GM18526 (cell line): Measurements from ENCODE around the gene FKBP8.

Experiments
- POLR2A ChIP-seq: IDR thresholded peaks from 3 replicates; pipeline ENCODE4 v1.6.1; 2011; ENCODE audit not compliant: insufficient read length; ENCODE audit errors: extremely low read depth

FKBP8 gene

DNA sequence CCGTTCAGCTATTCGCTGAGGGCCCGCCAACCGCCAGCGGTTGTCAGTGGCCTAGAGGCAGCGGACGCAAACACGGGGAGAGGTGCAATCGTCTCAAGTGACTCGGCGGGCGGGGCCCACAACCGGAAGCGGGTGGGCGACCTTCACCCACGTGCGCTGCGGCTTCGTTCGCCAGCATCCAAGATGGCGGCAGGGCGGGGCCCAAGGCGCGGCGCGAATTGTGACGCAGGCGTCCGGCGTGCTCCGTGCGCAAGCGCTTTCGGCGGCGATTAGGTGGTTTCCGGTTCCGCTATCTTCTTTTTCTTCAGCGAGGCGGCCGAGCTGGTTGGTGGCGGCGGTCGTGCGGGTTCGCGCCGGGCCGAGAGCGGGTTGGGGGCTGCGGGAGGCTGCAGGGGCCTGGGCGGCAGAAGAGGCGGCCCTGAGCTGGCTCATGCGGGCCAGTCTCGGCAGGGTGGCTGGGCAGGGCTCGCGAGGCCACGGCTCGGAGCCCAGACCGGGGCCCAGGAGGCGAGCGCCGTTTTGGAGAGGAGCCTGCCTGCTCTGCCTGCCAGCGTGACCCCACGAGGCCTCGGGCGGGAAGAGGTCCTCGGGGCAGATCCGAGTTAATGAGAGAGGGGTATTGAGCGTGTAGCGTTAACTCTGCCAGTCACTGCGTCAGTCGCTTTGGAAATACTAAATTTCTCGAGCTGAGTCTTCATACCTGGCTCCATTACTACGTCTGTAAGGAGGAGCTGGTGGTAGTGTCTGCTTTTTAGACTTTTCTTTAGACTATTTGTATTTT is 28.4 kb upstream of the FKBP8 start, which contains the start of gene UBA52:
Gene UBA52 (plus strand): TSS at position 294 of the 781 bp plus-strand sequence. CDS start 1,444 bp downstream, outside the sequence.
- TF ChIP-seq POLR2A: peak; percentile 98

DNA sequence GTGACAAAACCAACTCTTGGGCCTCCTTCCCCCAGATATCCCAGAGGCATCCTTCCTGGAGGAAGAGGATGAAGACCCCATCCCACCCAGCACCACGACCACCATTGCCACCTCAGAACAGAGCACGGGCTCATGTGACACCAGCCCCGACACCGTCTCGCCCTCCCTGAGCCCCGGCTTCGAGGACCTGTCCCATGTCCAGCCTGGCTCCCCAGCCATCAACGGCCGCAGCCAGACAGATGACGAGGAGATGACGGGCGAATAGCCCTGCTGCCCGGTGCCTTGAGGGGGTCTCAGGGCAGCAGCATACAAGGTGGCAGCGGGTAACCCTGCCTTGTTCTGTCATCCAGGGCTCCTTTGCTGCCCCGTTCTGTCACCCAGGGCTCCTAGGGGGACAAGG is 25.0 kb upstream of the FKBP8 start:
- TF ChIP-seq POLR2A: no peak

DNA sequence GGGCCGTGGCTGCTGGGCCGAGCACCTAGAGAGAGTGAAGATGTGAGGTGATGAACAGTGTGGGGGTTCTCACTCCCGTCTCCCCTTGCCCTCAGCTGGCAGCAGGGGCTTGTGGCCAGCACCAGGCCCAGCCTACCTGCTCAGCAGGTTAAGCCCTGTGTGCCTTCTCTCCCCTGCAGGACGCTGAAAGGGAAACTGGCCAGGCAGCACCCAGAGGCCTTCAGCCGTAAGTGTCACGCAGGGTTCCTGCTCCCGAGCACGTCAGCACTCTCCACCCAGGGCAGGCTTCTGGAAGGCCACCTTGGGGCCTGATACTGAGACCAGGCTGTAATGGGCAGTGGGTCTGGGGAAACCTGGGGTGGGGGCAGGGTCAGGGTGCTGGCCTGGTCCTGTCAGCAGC is 23.6 kb upstream of the FKBP8 start:
- TF ChIP-seq POLR2A: no peak

DNA sequence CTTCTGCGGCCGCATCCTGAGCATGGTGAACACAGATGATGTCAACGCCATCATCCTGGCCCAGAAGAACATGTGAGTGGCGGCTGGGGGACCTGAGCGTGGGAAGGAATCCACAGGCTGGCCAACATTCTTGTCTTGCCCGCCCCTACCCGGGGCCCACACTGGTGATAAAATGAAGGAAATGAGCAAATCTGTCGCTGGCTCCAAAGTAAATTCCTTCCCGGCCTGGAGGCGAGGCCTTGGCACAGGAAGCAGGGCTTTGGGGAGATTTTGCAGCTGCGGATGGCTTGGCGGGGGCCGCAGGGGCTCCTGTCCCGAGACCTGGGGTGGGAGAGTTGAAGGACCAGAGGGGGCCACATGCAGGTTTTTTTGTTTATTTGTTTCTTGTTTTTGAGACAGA is 18.7 kb upstream of the FKBP8 start:
- no peak for TF ChIP-seq POLR2A

DNA sequence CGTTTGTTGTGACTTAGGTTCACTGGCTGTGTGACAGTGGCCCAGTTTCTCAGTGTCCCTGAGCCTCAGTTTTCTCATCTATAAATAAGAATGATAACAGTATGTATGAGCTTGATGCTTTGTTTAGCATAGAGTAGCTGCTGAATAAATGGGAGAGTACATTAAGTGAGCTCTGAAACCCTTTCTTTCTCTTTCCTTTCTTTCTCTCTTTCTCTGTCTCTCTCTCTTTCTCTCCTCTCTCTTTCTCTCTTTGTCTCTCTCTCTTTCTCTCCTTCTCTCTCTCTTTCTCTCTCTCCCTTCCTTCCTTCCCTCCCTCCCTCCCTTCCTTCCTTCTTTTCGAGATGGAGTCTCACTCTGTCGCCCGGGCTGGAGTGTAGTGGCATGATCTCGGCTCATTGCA is 16.3 kb upstream of the FKBP8 start:
- no peak for TF ChIP-seq POLR2A

DNA sequence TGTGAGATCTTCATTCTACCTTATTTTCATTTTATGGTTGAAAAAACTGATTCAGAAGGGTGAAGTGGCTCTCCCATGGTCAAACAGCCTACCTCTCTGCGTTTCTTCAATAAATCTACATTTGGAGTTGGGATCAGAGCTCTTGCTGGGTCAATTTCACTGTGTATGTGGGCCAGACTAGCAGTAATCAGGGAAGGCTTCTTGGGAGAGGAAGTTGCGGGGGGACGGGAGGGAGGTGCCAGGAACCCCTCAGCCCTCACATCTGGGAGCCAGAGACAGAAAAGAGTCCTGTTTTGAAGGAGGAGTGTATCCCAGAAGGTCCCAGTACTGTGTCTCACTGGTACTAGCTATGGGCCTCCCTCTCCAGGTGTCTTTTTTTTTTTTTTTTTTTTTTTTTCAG is 15.2 kb upstream of the FKBP8 start:
- no peak for TF ChIP-seq POLR2A

DNA sequence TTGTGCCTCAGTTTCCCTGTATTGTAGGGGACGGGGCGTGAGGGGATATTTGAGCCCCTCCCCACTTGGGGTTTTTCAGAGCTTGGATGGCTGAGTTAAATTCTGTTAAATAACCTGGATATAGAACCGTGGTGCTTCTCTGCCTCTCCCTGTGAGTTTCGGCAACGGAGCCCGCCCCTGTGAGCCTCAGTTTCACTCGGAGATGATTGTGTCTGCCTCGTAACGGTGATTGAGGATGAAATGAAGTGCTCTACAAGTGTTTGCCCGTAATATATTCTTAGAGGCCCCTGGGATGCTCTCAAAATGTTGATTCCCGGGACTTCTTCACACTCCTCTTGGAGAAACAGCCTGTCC is 14.8 kb upstream of the FKBP8 start:
- TF ChIP-seq POLR2A: no peak

DNA sequence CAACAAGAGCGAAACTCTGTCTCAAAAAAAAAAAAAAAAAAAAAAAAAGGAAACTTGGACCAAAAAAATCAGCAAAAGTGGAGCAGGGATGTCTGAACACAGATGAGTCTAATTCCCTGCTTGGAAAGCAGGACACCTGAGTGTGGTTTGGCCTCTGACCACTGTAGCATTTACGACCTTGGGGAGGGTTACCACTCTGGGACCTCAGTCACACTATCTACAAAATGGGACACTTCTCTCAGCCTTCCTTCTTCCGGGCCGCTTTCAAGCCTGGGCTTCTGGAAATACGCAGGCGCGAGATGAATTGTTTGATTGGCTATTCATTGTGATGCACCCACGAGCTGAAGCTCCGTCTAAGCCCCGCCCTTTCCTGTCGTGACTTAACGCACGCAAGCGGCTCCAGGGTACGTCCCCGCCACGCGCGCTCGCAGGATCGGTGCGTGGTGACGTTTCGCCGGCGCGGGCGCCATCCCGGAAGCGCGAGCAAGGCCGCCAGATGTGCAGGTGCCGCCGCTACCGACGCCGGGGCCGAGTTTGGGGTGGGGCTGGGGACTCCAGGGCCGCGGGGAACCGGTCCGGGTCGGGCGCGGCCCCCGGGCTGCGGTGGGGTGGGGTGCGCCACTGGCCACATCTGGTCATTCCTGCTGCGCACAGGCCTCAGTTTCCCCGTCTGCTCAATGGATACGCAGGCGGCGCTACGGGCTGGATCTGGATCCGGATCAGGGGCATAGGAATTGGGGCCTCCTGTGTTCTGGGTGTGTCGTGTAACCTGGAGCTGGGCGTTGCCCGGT is 14.2 kb upstream of the FKBP8 start, which contains the start of gene KXD1:
Gene KXD1 (plus strand): TSS at position 460 of the 791 bp plus-strand sequence. CDS start 4,187 bp downstream, outside the sequence.
- peak; percentile 83 for TF ChIP-seq POLR2A

DNA sequence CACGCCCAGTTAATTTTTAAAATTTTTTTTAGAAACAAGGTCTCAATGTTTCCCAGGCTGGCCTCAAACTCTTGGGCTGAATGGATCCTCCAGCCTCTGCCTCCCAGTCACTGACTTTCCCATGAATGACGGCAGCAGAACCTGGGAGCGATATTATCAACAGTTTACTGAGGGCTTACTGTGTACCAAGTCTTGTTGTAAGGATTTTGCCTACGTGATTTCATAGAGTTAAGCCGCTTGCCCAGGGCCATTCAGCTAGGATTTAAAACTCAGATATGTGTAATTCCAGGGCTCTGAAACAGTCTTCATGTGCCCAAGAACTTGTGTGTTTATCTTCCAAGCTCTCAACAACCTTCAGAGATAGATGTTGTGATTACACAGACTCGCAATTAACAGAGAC is 8.3 kb upstream of the FKBP8 start:
- no peak for TF ChIP-seq POLR2A

DNA sequence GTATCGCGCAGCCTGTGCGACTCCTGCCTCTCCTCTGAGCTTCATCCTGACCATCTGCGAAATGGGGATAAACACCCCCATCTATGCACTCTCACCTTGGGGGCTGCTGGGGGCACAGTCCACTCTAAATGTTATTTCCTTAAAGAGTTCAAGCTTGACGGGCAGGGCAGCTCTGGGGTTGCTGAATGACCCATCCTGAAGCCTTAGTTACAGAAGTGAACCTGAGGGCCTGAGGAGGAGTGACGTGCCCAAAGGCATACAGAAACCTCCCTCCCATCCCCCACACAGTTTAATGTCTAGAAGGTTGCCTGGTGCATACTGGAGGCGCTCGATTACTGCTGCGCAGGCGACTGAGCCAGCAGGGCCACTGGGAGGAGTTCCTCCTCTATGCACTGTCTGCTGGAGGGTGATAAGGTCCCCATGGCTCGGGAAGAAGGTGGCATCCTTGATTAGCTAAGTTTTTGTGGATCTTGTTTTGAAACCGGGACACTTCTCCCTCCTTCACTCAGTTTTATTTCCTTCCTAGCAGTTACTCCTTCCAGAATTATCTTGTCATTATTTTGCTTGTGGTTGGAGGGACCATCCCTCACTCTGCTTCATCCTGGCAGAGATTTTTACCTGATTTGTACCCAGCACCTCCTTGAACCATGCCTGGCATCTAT is 572 bp upstream of the FKBP8 start:
- TF ChIP-seq POLR2A: no peak

DNA sequence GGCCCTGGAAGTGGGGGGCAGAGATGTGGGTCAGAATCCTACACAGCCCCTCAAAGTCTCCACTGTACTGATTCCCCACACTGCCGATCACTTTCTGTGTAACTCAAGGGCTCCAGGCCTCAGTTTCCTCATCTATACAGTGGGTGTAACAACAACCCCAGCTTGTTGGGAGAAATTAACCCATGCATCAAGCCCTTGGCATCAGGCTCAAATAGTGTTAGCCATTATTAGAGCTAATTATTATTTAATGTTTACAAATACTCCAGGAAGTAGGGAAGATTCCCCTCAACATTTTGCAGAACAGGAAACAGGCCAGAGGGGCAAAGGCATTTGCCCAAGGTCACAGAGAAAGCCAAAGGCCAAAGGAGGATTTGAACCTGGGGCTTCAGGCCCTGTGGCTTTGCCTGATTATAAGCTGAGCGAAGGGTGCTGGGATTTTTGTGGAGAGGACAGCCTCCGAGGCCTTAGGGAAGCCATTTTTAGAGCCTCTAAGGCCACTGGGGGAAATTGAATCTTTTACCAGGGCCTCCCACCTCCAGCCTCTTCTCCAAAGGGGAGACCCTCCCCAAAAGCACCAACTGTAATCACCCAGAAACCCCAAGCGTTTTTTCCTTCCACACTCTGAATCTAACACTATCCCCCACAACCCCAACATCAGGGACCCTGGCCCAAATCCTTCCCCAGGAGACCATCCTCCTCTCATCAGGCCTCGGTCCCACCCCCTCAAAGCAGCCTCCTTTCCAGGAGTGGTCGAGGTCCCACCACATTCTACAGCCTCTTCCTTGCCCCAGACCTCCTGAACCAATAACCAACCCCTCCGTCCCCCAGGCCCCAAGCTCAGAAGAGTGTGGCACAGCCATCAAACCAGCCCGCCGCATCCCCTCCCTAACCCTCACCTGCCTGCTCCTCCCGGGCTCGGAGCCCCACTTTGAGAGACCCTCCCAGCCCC is 1.1 kb downstream of the FKBP8 start:
- TF ChIP-seq POLR2A: no peak

DNA sequence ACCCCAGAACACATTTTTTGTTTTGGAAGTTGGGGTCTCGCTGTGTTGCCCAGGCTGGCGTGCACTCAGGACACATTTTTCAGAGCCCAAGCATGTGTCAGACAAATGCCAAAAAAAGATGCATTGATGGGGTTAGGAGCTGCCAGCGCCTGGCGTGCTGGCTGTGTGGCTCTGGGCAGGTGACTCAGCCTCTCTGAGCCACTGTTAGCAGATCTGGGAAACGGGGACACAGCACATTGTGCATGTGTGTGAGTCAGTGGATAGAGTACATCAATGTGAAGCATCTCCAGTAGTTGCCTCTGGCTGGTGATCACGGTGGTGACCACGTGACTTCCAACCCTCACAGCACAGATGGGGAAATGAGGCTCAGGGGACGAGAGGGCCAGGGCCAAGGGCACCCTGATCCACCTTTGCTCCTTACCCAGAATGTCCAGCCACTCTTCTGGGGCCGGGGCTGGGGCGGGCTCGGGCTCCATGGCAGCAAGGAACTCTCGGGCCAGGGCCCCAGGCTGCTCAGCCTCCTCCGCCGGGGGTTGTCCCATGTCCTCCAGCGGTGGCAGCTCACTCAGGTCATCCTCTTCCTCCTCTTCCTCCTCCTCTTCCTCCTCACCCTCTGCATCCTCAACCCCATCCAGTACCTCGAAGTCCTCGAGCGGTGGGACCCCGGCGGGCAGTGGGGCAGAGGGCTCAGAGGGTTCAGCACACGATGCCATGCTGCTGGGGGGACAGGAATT is 1.9 kb downstream of the FKBP8 start:
- no peak for TF ChIP-seq POLR2A

DNA sequence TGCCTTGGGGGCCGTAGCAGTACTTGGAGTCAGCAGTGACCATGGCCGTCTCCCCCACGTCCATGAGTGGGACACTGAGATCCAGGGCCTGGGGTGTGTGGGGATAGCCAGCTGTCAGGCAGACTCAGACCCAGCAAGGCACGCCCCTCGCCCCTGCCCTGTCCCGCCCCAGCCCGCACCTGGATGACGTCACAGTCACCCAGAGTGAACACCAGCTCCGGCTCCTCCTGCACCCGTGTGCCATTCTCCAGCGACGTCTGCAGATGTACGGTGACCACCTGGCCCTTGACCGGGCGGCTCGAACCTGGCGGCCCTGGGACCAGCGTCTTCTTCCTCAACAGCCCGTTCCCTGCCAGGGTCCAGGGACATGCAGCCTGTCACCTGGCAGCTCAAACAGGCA is 4.0 kb downstream of the FKBP8 start:
- no peak for TF ChIP-seq POLR2A

DNA sequence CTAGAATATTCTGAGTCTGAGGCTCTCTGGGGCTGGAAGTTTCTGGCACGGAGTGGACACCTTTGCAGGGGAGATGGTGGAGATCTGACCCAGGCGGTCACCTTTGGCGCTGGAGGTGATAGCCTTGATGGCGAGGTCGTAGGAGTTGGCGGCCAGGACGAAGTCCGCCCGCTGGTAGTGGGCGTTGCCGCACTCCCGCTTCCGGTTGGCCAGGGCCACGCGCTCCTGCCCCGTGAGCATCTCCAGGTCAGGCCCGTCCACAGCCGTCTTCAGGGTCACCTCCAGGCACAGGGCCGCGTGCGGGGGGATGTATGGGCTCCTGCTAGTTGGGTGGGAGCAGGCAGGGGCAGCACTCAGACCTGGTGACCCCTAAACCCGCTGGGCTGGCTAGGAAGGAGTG is 5.3 kb downstream of the FKBP8 start:
- TF ChIP-seq POLR2A: no peak
